ENCODE measurements around the gene SLC29A3. TPM values are rescaled to one million over a fixed set of nuclear protein-coding genes. Genes with fewer than 3 reads are reported as not detected.

Gene SLC29A3
- total and polyA plus RNA-seq, 2 donors: 2.5 to 5.6 TPM

DNA sequence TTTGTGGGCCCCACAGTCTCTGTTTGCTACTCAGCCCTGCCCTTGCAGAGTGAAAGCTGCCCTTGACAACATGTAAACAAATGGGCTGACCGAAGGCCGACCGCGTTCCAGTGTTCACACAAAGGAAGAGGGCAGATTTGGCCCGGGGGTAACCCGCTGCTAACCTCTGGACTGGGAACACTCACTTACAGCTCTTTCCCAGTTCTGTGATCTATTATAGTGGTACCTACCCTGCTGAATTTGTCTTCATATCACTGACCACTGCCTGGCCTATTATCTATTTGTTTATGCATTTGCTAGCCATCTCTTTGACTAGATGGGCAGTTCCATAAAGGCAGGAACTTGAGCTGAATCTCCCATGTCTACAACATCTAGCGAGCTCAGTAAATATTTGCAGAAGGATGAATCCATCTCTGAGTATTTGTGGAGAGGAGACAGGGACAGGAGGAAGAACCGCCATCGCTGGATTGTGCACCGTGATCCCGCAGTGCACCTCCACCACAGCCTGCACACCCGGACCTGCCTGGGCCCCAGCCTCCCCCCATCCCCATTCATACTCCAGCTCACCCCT is 15.2 kb downstream of the SLC29A3 start:
- H3K4me3 ChIP-seq (ENCODE audit: low read length in 2 of 2): no peak overlapping the region
- peaks cover 4 to 5% of the 10 kb centered on the region in 2 donors for H3K36me3 ChIP-seq (ENCODE audit: control insufficient read depth in 2 of 2, insufficient read depth in 2 of 2, low read length in 1 of 2)
- H3K4me1 ChIP-seq (ENCODE audit: control insufficient read depth in 2 of 2, insufficient read depth in 2 of 2, low read length in 2 of 2): peaks cover 0 to 11% of the 10 kb centered on the region in 2 donors
- DNase-seq (ENCODE audit: low read depth in 6 of 9, low spot score in 9 of 9): no peak
- no peaks in the 10 kb centered on the region for H3K27me3 ChIP-seq (ENCODE audit: control insufficient read depth in 2 of 2, insufficient read depth in 1 of 2, low read length in 1 of 2)
- 93% methylated on average over 12 of the region's 12 CpGs for WGBS
- H3K9me3 ChIP-seq (ENCODE audit: control insufficient read depth in 2 of 2, insufficient read depth in 1 of 2, low read length in 1 of 2): no peaks in the 10 kb centered on the region
- no peak overlapping the region for H3K27ac ChIP-seq (ENCODE audit: low read depth in 1 of 2, low read length in 1 of 2)

DNA sequence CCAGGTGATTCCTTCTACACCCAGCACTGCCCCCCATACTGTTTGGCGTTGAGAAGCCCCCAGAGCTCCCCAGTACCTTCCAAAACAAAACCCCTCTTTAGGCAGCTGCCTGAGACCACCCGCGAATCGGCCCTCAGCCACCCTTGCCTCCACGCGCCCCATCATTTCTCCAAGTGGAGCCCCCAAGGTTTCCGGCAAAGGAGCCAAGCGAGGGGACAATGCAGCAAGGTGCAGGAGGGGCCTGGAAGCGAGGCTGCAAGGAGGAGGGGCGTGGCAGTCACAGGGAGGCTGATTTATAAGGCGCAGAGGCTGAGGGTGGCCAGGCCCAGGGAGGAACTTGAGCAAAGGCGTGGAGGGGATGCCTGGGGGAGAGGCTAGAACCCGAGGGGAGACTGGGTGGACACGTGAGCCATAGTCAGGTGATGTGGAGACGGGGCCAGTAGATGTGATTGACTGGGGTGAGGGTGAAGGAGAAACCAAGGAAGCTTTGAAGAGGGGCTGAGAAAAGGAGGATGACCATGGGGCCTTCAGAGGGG is 16.2 kb downstream of the SLC29A3 start:
- H3K9me3 ChIP-seq (ENCODE audit: control insufficient read depth in 2 of 2, insufficient read depth in 1 of 2, low read length in 1 of 2): no peaks in the 10 kb centered on the region
- H3K27me3 ChIP-seq (ENCODE audit: control insufficient read depth in 2 of 2, insufficient read depth in 1 of 2, low read length in 1 of 2): no peaks in the 10 kb centered on the region
- H3K36me3 ChIP-seq (ENCODE audit: control insufficient read depth in 2 of 2, insufficient read depth in 2 of 2, low read length in 1 of 2): peaks cover 2 to 8% of the 10 kb centered on the region in 2 donors
- no peak for DNase-seq (ENCODE audit: low read depth in 6 of 9, low spot score in 9 of 9)
- peaks cover 0 to 11% of the 10 kb centered on the region in 2 donors for H3K4me1 ChIP-seq (ENCODE audit: control insufficient read depth in 2 of 2, insufficient read depth in 2 of 2, low read length in 2 of 2)
- H3K4me3 ChIP-seq (ENCODE audit: low read length in 2 of 2): no peak overlapping the region
- no peak overlapping the region for H3K27ac ChIP-seq (ENCODE audit: low read depth in 1 of 2, low read length in 1 of 2)
- 95% methylated on average over 15 of the region's 15 CpGs for WGBS

DNA sequence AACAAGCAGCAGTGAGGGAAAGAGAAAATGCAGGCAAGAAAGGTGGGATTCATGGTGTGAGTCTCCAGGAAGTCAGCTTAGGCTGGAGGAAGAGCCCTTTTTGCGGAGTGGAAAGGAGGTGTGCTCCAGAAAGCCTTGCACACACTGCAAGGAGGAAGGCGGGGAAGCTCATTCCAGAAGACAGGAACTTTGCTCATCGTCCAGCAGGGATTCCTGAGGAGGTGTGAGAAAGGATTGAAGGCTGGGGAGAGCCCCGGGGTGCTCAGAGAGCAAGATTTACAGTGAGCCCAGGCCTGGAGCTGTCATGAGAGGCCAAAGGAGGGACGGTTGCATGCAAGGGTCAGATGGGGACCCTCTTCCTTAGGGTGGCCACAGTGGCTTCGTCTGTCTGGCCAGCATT is 17.6 kb downstream of the SLC29A3 start:
- peaks cover 0 to 11% of the 10 kb centered on the region in 2 donors for H3K4me1 ChIP-seq (ENCODE audit: control insufficient read depth in 2 of 2, insufficient read depth in 2 of 2, low read length in 2 of 2)
- no peak overlapping the region for H3K4me3 ChIP-seq (ENCODE audit: low read length in 2 of 2)
- H3K36me3 ChIP-seq (ENCODE audit: control insufficient read depth in 2 of 2, insufficient read depth in 2 of 2, low read length in 1 of 2): peaks cover 2 to 8% of the 10 kb centered on the region in 2 donors
- no peaks in the 10 kb centered on the region for H3K27me3 ChIP-seq (ENCODE audit: control insufficient read depth in 2 of 2, insufficient read depth in 1 of 2, low read length in 1 of 2)
- DNase-seq (ENCODE audit: low read depth in 6 of 9, low spot score in 9 of 9): no peak
- H3K27ac ChIP-seq (ENCODE audit: low read depth in 1 of 2, low read length in 1 of 2): no peak overlapping the region
- H3K9me3 ChIP-seq (ENCODE audit: control insufficient read depth in 2 of 2, insufficient read depth in 1 of 2, low read length in 1 of 2): no peaks in the 10 kb centered on the region
- WGBS: 98% methylated on average over 6 of the region's 6 CpGs

DNA sequence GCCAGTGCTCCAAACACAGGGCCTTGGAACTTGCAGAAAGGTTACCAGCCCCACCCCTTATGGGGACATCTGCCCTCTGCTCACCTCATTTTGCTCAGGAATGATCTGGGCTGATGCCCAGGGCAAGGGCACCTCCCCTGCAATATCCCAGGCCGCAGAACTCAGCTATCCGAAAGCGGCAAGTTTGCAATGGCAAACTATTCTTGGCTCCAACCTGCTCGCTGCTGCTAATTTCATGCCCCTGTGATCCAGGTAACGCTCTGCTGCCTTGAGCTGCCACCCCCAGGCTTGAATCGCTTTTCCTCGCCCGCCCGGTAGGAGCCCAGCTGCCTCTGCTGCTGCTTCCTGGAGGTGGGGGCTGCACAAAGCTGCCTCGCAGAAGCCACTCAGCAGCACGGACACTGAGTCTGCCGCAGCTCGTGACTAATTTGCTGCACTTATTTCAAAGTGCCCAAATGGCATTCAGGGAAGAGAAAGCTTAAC is 18.2 kb downstream of the SLC29A3 start:
- 98% methylated on average over 13 of the region's 13 CpGs for WGBS
- H3K27me3 ChIP-seq (ENCODE audit: control insufficient read depth in 2 of 2, insufficient read depth in 1 of 2, low read length in 1 of 2): no peaks in the 10 kb centered on the region
- DNase-seq (ENCODE audit: low read depth in 6 of 9, low spot score in 9 of 9): no peak
- H3K36me3 ChIP-seq (ENCODE audit: control insufficient read depth in 2 of 2, insufficient read depth in 2 of 2, low read length in 1 of 2): peaks cover 2 to 8% of the 10 kb centered on the region in 2 donors
- peaks cover 0 to 11% of the 10 kb centered on the region in 2 donors for H3K4me1 ChIP-seq (ENCODE audit: control insufficient read depth in 2 of 2, insufficient read depth in 2 of 2, low read length in 2 of 2)
- H3K27ac ChIP-seq (ENCODE audit: low read depth in 1 of 2, low read length in 1 of 2): no peak overlapping the region
- no peak overlapping the region for H3K4me3 ChIP-seq (ENCODE audit: low read length in 2 of 2)
- H3K9me3 ChIP-seq (ENCODE audit: control insufficient read depth in 2 of 2, insufficient read depth in 1 of 2, low read length in 1 of 2): no peaks in the 10 kb centered on the region

DNA sequence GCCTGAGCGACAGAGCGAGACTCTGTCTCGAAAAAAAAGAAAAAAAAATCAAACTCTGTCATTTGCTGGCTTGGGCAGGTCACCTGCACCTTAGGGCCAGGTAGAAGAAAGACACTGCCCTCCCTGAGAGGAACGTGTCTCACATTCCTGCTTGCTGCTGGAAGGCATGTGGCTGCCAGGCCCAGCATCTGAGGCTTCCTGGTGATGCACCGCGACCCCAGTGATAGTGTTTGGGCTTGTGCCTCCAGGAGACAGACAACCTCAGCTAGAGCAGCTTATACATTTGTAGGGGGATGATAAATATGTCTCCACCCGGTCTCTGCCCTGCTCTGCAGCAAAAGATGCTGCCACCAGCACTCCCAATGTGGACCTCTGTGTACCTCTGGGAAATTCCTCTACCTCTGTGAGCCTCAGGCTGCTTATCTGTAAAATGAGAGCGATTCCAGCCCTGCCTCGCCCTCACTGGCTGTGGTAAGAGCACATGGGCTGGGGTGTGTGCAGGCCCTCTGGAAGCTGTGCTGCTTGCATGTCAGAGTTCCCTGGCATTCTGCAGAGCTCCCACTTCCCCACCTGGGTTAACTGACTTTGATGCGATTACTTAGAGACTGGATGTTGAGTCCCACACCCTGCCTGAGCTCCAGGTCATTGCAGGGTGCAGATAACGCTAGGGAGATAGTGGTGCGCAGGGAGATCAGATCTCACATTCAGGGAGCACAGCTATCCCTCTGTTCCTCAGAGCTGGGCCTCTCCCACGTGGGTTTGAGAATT is 19.9 kb downstream of the SLC29A3 start:
- DNase-seq (ENCODE audit: low read depth in 6 of 9, low spot score in 9 of 9): no peak
- Histone ChIP-seq H3K27ac (ENCODE audit: low read depth in 1 of 2, low read length in 1 of 2) (no peak overlapping the region), H3K4me1 (ENCODE audit: control insufficient read depth in 2 of 2, insufficient read depth in 2 of 2, low read length in 2 of 2) (no peaks in the 10 kb centered on the region), H3K27me3 (ENCODE audit: control insufficient read depth in 2 of 2, insufficient read depth in 1 of 2, low read length in 1 of 2) (no peaks in the 10 kb centered on the region), H3K9me3 (ENCODE audit: control insufficient read depth in 2 of 2, insufficient read depth in 1 of 2, low read length in 1 of 2) (no peaks in the 10 kb centered on the region), H3K4me3 (ENCODE audit: low read length in 2 of 2) (no peak overlapping the region), H3K36me3 (ENCODE audit: control insufficient read depth in 2 of 2, insufficient read depth in 2 of 2, low read length in 1 of 2) (peaks cover 2 to 8% of the 10 kb centered on the region in 2 donors)
- WGBS: 97% methylated on average over 13 of the region's 13 CpGs

DNA sequence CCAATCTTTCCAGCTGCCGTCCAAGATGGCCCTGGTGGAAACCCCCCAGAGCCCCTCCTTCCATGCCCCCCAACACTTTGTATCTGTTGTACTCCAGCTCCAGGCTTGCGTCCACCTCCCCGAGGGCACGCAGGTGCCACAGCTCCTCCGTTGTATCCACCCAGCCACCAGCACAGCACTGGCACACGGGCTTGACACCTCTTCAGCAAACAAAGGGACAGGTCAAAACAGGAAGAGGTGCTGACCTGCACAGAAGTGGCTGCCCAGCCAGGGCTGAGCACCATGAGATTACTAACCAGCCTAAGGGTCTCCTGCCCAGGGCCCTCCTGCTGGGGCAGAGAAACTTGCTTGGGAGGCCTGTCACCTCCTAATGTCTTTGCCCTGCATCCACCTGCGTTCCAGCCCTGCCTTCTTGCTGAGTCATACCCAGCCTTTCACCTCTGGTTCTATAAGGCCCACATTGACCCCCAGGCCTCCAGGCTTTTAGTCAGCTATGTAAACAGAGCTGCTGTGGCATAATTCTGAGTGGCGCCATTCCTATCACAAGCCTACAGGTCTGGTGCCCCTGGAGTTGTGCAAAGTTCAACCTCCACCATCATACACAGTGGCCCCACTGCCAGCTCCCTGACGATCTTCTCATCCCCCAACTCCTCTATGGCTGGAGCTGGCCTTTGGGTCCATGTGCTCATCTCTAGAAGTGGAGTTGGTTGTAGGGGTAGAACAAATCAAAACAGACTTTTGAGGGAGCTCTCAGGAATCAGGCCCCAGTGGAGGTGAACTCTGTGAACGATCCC is 20.9 kb downstream of the SLC29A3 start:
- 97% methylated on average over 10 of the region's 10 CpGs for WGBS
- Histone ChIP-seq H3K36me3 (ENCODE audit: control insufficient read depth in 2 of 2, insufficient read depth in 2 of 2, low read length in 1 of 2) (peaks cover 2 to 8% of the 10 kb centered on the region in 2 donors), H3K4me3 (ENCODE audit: low read length in 2 of 2) (no peak overlapping the region), H3K27me3 (ENCODE audit: control insufficient read depth in 2 of 2, insufficient read depth in 1 of 2, low read length in 1 of 2) (no peaks in the 10 kb centered on the region), H3K9me3 (ENCODE audit: control insufficient read depth in 2 of 2, insufficient read depth in 1 of 2, low read length in 1 of 2) (no peaks in the 10 kb centered on the region), H3K4me1 (ENCODE audit: control insufficient read depth in 2 of 2, insufficient read depth in 2 of 2, low read length in 2 of 2) (no peaks in the 10 kb centered on the region), H3K27ac (ENCODE audit: low read depth in 1 of 2, low read length in 1 of 2) (no peak overlapping the region)
- no peak for DNase-seq (ENCODE audit: low read depth in 6 of 9, low spot score in 9 of 9)

DNA sequence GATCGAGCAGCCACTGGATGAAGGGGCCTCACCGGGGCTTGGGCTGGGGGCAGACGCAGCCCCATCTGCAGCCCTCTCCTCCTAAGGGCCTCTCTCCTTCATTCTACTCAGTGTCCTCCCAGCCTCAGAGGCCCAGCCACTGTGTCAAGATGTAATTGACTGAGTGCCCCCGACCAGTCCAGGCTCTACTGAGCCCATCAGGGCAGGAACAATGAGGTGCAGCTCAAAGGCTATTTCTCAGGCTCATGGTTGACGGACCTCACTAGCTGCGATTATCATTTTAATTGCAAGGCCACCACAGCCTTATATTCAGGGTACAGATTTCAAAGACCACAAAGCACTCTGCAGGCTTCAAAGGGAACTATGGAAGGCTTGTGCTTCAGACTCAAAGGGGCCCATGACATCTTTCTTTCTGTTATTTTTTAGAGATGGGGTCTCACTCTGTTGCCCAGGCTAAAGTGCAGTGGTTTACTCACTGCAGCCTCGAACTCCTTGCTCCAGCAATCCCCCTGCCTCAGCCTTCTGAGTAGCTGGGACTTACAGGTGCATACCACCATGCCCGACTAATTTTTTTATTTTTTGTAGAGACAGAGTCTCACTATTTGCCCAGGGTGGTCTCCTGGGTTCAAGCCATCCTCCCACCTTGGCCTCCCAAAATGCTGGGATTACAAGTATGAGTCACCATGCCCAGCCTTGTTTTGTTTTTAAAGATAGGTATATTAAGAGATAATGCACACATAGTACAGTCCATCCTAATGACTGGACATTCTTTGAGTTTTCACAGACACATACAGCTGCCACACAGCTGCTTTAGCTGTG is 23.7 kb downstream of the SLC29A3 start:
- peaks cover 0 to 3% of the 10 kb centered on the region in 2 donors for H3K4me1 ChIP-seq (ENCODE audit: control insufficient read depth in 2 of 2, insufficient read depth in 2 of 2, low read length in 2 of 2)
- no peak overlapping the region for H3K27ac ChIP-seq (ENCODE audit: low read depth in 1 of 2, low read length in 1 of 2)
- H3K4me3 ChIP-seq (ENCODE audit: low read length in 2 of 2): no peak overlapping the region
- 96% methylated on average over 8 of the region's 8 CpGs for WGBS
- H3K27me3 ChIP-seq (ENCODE audit: control insufficient read depth in 2 of 2, insufficient read depth in 1 of 2, low read length in 1 of 2): no peaks in the 10 kb centered on the region
- H3K36me3 ChIP-seq (ENCODE audit: control insufficient read depth in 2 of 2, insufficient read depth in 2 of 2, low read length in 1 of 2): peaks cover 2 to 8% of the 10 kb centered on the region in 2 donors
- no peak for DNase-seq (ENCODE audit: low read depth in 6 of 9, low spot score in 9 of 9)
- no peaks in the 10 kb centered on the region for H3K9me3 ChIP-seq (ENCODE audit: control insufficient read depth in 2 of 2, insufficient read depth in 1 of 2, low read length in 1 of 2)

DNA sequence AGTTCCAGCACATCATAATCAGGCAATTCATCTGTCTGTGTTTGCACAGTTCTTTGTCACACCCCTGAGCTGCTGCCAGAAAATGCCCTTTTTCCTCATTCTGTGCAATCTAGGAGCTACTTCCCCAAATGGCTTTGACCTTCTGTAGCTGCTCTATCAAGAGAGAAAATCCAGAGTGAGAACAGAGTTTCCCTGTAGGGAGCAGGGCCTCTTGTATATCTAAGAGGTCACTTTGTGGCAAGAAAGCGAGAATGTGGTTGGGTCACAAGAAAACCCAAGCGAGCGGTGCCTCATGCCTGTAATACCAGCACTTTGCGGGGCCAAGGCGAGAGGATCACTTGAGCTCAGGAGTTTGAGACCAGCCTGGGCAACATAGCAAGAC is 24.3 kb downstream of the SLC29A3 start:
- DNase-seq (ENCODE audit: low read depth in 6 of 9, low spot score in 9 of 9): peak in 1 of 9 donors; percentile 22
- Histone ChIP-seq H3K36me3 (ENCODE audit: control insufficient read depth in 2 of 2, insufficient read depth in 2 of 2, low read length in 1 of 2) (peaks cover 2 to 8% of the 10 kb centered on the region in 2 donors), H3K27me3 (ENCODE audit: control insufficient read depth in 2 of 2, insufficient read depth in 1 of 2, low read length in 1 of 2) (no peaks in the 10 kb centered on the region), H3K9me3 (ENCODE audit: control insufficient read depth in 2 of 2, insufficient read depth in 1 of 2, low read length in 1 of 2) (no peaks in the 10 kb centered on the region), H3K4me1 (ENCODE audit: control insufficient read depth in 2 of 2, insufficient read depth in 2 of 2, low read length in 2 of 2) (peaks cover 0 to 3% of the 10 kb centered on the region in 2 donors), H3K27ac (ENCODE audit: low read depth in 1 of 2, low read length in 1 of 2) (no peak overlapping the region), H3K4me3 (ENCODE audit: low read length in 2 of 2) (no peak overlapping the region)
- WGBS: 96% methylated on average over 5 of the region's 5 CpGs
